Lung (tissue), 12 donors: ENCODE data around the gene PSME3. TPM values are rescaled to one million over a fixed set of nuclear protein-coding genes. Genes with fewer than 3 reads are reported as not detected.
A peak's percentile ranks its signal among the peaks of the same experiment; 100 is the strongest.

ENCODE experiments used
- ATAC-seq: fragments of 200-7000 bp; cut with Tn5 transposase; one replicate; pipeline ENCODE4 v1.9.1; 2020; ENCODE audit warnings: moderate number of reproducible peaks; ENCODE audit not compliant: insufficient read depth, low FRiP score
- DNase-seq, 3 donors: peaks; one replicate each; pipeline ENCODE4 v3.0.0-alpha.2; 2013 to 2017
- H3K27ac ChIP-seq, 2 donors: one replicate each; pipeline ENCODE4 v1.5.1; 2013; ENCODE audit warnings: mild to moderate bottlenecking in 2 of 2, moderate library complexity in 2 of 2, control low read depth in 1 of 2, inconsistent platforms in 1 of 2, low read depth in 1 of 2, low read length in 1 of 2
- H3K27me3 ChIP-seq, 3 donors: one replicate each; pipeline ENCODE4 v1.5.1; 2013; ENCODE audit warnings: low read length in 2 of 3; ENCODE audit not compliant: control insufficient read depth in 3 of 3, insufficient read depth in 3 of 3
- H3K36me3 ChIP-seq, 4 donors: one replicate each; pipeline ENCODE4 v1.5.1; 2013; ENCODE audit warnings: low read length in 4 of 4, mild to moderate bottlenecking in 1 of 4, moderate library complexity in 1 of 4; ENCODE audit not compliant: control insufficient read depth in 4 of 4, insufficient read depth in 4 of 4
- H3K4me1 ChIP-seq, 5 donors: one replicate each; pipeline ENCODE4 v1.5.1; 2013; ENCODE audit warnings: low read length in 5 of 5, mild to moderate bottlenecking in 2 of 5, moderate library complexity in 1 of 5; ENCODE audit not compliant: control insufficient read depth in 5 of 5, insufficient read depth in 5 of 5
- H3K4me3 ChIP-seq: one replicate; pipeline ENCODE4 v1.5.1; 2013; ENCODE audit warnings: mild to moderate bottlenecking, control low read depth, moderate library complexity
- H3K9ac ChIP-seq, 2 donors: one replicate each; pipeline ENCODE4 v1.5.1; 2013; ENCODE audit warnings: low read length in 2 of 2, control low read depth in 1 of 2; ENCODE audit not compliant: insufficient read depth in 1 of 2
- H3K9me3 ChIP-seq, 4 donors: one replicate each; pipeline ENCODE4 v1.5.1; 2013; ENCODE audit warnings: low read length in 3 of 4, mild to moderate bottlenecking in 1 of 4, moderate library complexity in 1 of 4; ENCODE audit not compliant: control insufficient read depth in 4 of 4, insufficient read depth in 3 of 4
- CTCF ChIP-seq: IDR thresholded peaks from 2 replicates; pipeline ENCODE4 v1.5.1; 2012; ENCODE audit warnings: mild to moderate bottlenecking; ENCODE audit errors: control extremely low read depth, extremely low read depth
- WGBS, 2 donors: extraction: QIAGEN DNeasy Blood & Tissue Kit; methylation state at CpG; one replicate each; pipeline ENCODE4 v1.1.7; 2013; 5-methylcytosine and 5-hydroxymethylcytosine counted together
- polyA plus RNA-seq, 2 donors: library from polyadenylated mRNA; stranded (reverse); fragments of 200-250 nt; gene quantifications; one replicate each; pipeline ENCODE4 v1.2.1, GENCODE V29; 2013
- total RNA-seq, 2 donors: library from RNA; depleted of rRNA in 1 of 2; stranded (reverse); fragments of >200 nt in 1 of 2; gene quantifications; one replicate each; pipeline ENCODE4 v1.2.1, GENCODE V29; 2014 to 2021
- donor health status: control.
- donor health status: control.
- donor health status: Bipolar disorder and iron deficiency.
- donor health status: healthy.
- donor health status: DM: yes; HTN: yes; CAD: no.

PSME3 gene
- total and polyA plus RNA-seq, 4 donors, result 34.5 to 117 (median 77.9) TPM

GRCh38 chr17:42886283-42887176, 53.3 kb downstream of the PSME3 start:
- Histone ChIP-seq H3K9ac (no peak overlapping the region), H3K4me1 (peaks cover 0 to 6% (median 3%) of the 10 kb centered on the region in 5 donors), H3K27ac (no peak overlapping the region), H3K36me3 (no peaks in the 10 kb centered on the region), H3K9me3 (no peaks in the 10 kb centered on the region), H3K4me3 (no peak overlapping the region), H3K27me3 (no peaks in the 10 kb centered on the region)
- ATAC-seq, result peak; percentile 41
- no peak for TF ChIP-seq CTCF
- no peak for DNase-seq
- 46 to 47% methylated on average over 15 of the region's 15 CpGs for WGBS, 2 donors

- no peaks in the 10 kb centered on the region for H3K27me3 ChIP-seq
- no peak for ATAC-seq
- peaks cover 7 to 30% (median 15%) of the 10 kb centered on the region in 5 donors for H3K4me1 ChIP-seq
- H3K4me3 ChIP-seq, result no peak overlapping the region
- no peaks in the 10 kb centered on the region for H3K9me3 ChIP-seq
- WGBS, 2 donors, result 94 to 95% methylated on average over 7 of the region's 7 CpGs
- H3K36me3 ChIP-seq, result no peaks in the 10 kb centered on the region
- no peak for DNase-seq
- H3K9ac ChIP-seq, result no peak overlapping the region
- no peak for TF ChIP-seq CTCF
- no peak overlapping the region for H3K27ac ChIP-seq
Observed at GRCh38 chr17:42889809-42890208, 56.6 kb downstream of the PSME3 start.

GRCh38 chr17:42891539-42892152, 58.4 kb downstream of the PSME3 start:
- Histone ChIP-seq H3K27ac (peak overlapping the region; percentile 43 to 85), H3K4me1 (peaks cover 7 to 39% (median 16%) of the 10 kb centered on the region in 5 donors), H3K4me3 (no peak overlapping the region), H3K36me3 (no peaks in the 10 kb centered on the region), H3K9me3 (no peaks in the 10 kb centered on the region), H3K9ac (peak overlapping the region in 1 of 2 donors; percentile 54), H3K27me3 (no peaks in the 10 kb centered on the region)
- 36 to 43% methylated on average over 10 of the region's 10 CpGs for WGBS, 2 donors
- no peak for ATAC-seq
- peak; percentile 78 to 84 (median 80) for DNase-seq
- no peak for TF ChIP-seq CTCF
